DOHH2 (cell line): Measurements from ENCODE around the gene ANK3.

ENCODE experiments used
- H3F3A ChIP-seq: fragments of 200-600 bp; sonication (generic), shearing (Covaris generic); 2 replicates; pipeline ENCODE4 v1.6.0; 2016; ENCODE audit warnings: antibody characterized with exemption, mild to moderate bottlenecking; ENCODE audit not compliant: control insufficient read depth, insufficient read depth
- H3K27ac ChIP-seq: fragments of 200-600 bp; sonication (generic); 2 replicates; pipeline ENCODE4 v1.5.1; 2014; ENCODE audit warnings: low read depth, mild to moderate bottlenecking, low read length, moderate library complexity
- H3K27me3 ChIP-seq: fragments of 200-600 bp; sonication (generic); 2 replicates; pipeline ENCODE4 v1.6.1; 2014; ENCODE audit warnings: mild to moderate bottlenecking, low read length, mixed read lengths; ENCODE audit not compliant: control insufficient read depth
- H3K36me3 ChIP-seq: fragments of 200-600 bp; sonication (generic); 2 replicates; pipeline ENCODE4 v1.6.1; 2014; ENCODE audit warnings: mild to moderate bottlenecking, low read length, moderate library complexity, mixed read lengths; ENCODE audit not compliant: control insufficient read depth
- H3K4me1 ChIP-seq: fragments of 200-600 bp; sonication (generic); 2 replicates; pipeline ENCODE4 v1.6.1; 2014; ENCODE audit warnings: mild to moderate bottlenecking, low read length, mixed read lengths; ENCODE audit not compliant: control insufficient read depth
- H3K4me2 ChIP-seq: fragments of 200-600 bp; sonication (generic); 2 replicates; pipeline ENCODE4 v1.6.0; 2014; ENCODE audit warnings: mild to moderate bottlenecking, low read length, moderate library complexity
- H3K4me3 ChIP-seq: fragments of 200-600 bp; sonication (generic); 2 replicates; pipeline ENCODE4 v1.5.1; 2014; ENCODE audit warnings: mild to moderate bottlenecking, low read length, mixed read lengths
- H3K79me2 ChIP-seq: fragments of 200-600 bp; sonication (generic); 2 replicates; pipeline ENCODE4 v1.6.1; 2014; ENCODE audit warnings: mild to moderate bottlenecking, low read length, mixed read lengths; ENCODE audit not compliant: control insufficient read depth
- H3K9me2 ChIP-seq: fragments of 200-600 bp; sonication (generic); replicated peaks from 2 replicates; pipeline ENCODE4 v1.6.1; 2014; ENCODE audit warnings: mild to moderate bottlenecking, low read length, mixed read lengths; ENCODE audit not compliant: control insufficient read depth
- H3K9me3 ChIP-seq: fragments of 200-600 bp; sonication (generic); 2 replicates; pipeline ENCODE4 v1.6.1; 2014; ENCODE audit warnings: antibody characterized with exemption, low read length, mixed read lengths; ENCODE audit not compliant: control insufficient read depth, insufficient read depth
- H4K20me1 ChIP-seq: fragments of 200-600 bp; sonication (generic); 2 replicates; pipeline ENCODE4 v1.6.0; 2014; ENCODE audit warnings: low read depth, mild to moderate bottlenecking, antibody characterized with exemption, low read length, moderate library complexity; ENCODE audit not compliant: control insufficient read depth, insufficient read depth
- CTCF ChIP-seq: fragments of 200-600 bp; sonication (generic); IDR thresholded peaks from one replicate; pipeline ENCODE4 v1.5.1; 2014; ENCODE audit warnings: antibody characterized with exemption, mild to moderate bottlenecking, low read depth, low read length; ENCODE audit not compliant: poor library complexity, severe bottlenecking
- EZH2phosphoT487 ChIP-seq: fragments of 200-600 bp; sonication (generic); IDR thresholded peaks from 2 replicates; pipeline ENCODE4 v1.6.1; 2017; ENCODE audit warnings: borderline replicate concordance, mild to moderate bottlenecking, antibody characterized with exemption, low read length, moderate library complexity, mixed read lengths

Gene ANK3

GRCh38 chr10:60134548-60134947 lies 255.1 kb downstream of the ANK3 start:
- H3K4me3 ChIP-seq = no peak overlapping the region
- H3K27ac ChIP-seq = no peak overlapping the region
- H3K27me3 ChIP-seq = no peaks in the 10 kb centered on the region
- no peaks in the 10 kb centered on the region for H3K79me2 ChIP-seq
- no peak overlapping the region for H3K4me2 ChIP-seq
- H3K4me1 ChIP-seq = peaks cover 18% of the 10 kb centered on the region
- no peaks in the 10 kb centered on the region for H3K9me2 ChIP-seq
- peaks cover 3% of the 10 kb centered on the region; the same call in 1 of the 2 replicates for H3F3A ChIP-seq
- no peaks in the 10 kb centered on the region for H3K9me3 ChIP-seq
- no peaks in the 10 kb centered on the region for H4K20me1 ChIP-seq
- peaks cover 69% of the 10 kb centered on the region for H3K36me3 ChIP-seq
- no peak for TF ChIP-seq CTCF
- TF ChIP-seq EZH2phosphoT487 = no peak

- Histone ChIP-seq H3K4me3 (no peak overlapping the region), H3K4me2 (no peak overlapping the region), H3K36me3 (peaks cover 47% of the 10 kb centered on the region), H3K27ac (no peak overlapping the region), H3K9me2 (no peaks in the 10 kb centered on the region), H3K27me3 (no peaks in the 10 kb centered on the region), H3F3A (no peaks in the 10 kb centered on the region), H3K4me1 (peaks cover 8% of the 10 kb centered on the region), H4K20me1 (no peaks in the 10 kb centered on the region), H3K79me2 (no peaks in the 10 kb centered on the region), H3K9me3 (no peaks in the 10 kb centered on the region)
- no peak for TF ChIP-seq EZH2phosphoT487
- TF ChIP-seq CTCF = no peak
These were observed 259.5 kb downstream of the ANK3 start for GRCh38 chr10:60130130-60130579.

- Histone ChIP-seq H4K20me1 (no peaks in the 10 kb centered on the region), H3K4me1 (0 out of 2 replicates have a peak, but pooled peaks cover 3% of the 10 kb centered on the region), H3K27me3 (no peaks in the 10 kb centered on the region), H3K4me2 (no peak overlapping the region), H3K9me2 (no peaks in the 10 kb centered on the region), H3K79me2 (no peaks in the 10 kb centered on the region), H3K27ac (no peak overlapping the region), H3K36me3 (peaks cover 12% of the 10 kb centered on the region), H3F3A (no peaks in the 10 kb centered on the region), H3K4me3 (no peak overlapping the region), H3K9me3 (no peaks in the 10 kb centered on the region)
- no peak for TF ChIP-seq EZH2phosphoT487
- no peak for TF ChIP-seq CTCF
These were observed 263.8 kb downstream of the ANK3 start for GRCh38 chr10:60125895-60126294.
